Hepatocyte (in vitro differentiated cells): Measurements from ENCODE around the gene ACAP3.

ENCODE experiments used
- CTCF ChIP-seq: fragments of 200-600 bp; sonication (generic); IDR thresholded peaks from 2 replicates; pipeline ENCODE4 v1.5.1; 2016; ENCODE audit warnings: antibody characterized with exemption, mild to moderate bottlenecking; ENCODE audit not compliant: poor library complexity
- EZH2 ChIP-seq: fragments of 200-600 bp; sonication (generic); IDR thresholded peaks from 2 replicates; pipeline ENCODE4 v1.6.1; 2016; ENCODE audit warnings: antibody characterized with exemption, mild to moderate bottlenecking, borderline replicate concordance
- EZH2phosphoT487 ChIP-seq: fragments of 200-600 bp; sonication (generic); IDR thresholded peaks from one replicate; pipeline ENCODE4 v1.6.1; 2018; ENCODE audit warnings: antibody characterized with exemption, mild to moderate bottlenecking, low read depth, moderate library complexity; ENCODE audit not compliant: unreplicated experiment, severe bottlenecking

GRCh38 chr1:1347026-1347595, 39.4 kb upstream of the ACAP3 start:
- TF ChIP-seq CTCF (no peak), EZH2 (no peak), EZH2phosphoT487 (no peak)
